ENCODE data around the gene MSL3B.
"Not testable (repeated sequence)": the region's sequence is repeated elsewhere in the genome, so short reads cannot be mapped to it uniquely, and the experiment has no call there.

MSL3B gene

DNA sequence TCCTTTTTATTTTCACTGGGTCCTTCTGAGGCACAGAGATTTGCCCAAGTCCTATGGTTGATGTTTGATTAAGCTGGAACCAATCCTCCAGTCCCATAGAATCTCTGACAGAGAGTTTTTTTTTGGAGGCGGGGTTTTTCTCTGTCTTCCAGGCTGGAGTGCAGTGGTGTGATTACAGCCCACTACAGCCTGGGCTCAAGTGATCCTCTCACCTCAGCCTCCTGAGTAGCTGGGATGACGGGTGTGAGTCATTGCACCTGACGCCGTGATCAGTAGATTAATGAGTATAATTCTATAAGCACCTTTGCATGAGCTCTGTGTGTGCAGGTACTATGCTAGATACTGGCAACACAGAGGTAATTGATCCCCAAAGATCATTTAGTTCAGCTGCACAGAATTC, 33.7 kb upstream of the MSL3B start:
- DNase-seq (ENCODE audit: low read depth): no peak
- no peak for TF ChIP-seq CTCF (IDR thresholded peaks at IDR 0.05; ENCODE audit: control insufficient read depth, extremely low read depth, insufficient read depth)

GRCh38 chr2:233901367-233901766, 33.2 kb upstream of the MSL3B start:
- no peak overlapping the region for H3K4me3 ChIP-seq (ENCODE audit: low read depth, low read length)
- no peak for TF ChIP-seq CTCF (IDR thresholded peaks at IDR 0.05; ENCODE audit: control insufficient read depth, extremely low read depth, insufficient read depth)
- DNase-seq (ENCODE audit: low read depth): no peak

More for the DNA sequence above, 33.7 kb upstream of the MSL3B start:
- H3K4me3 ChIP-seq (ENCODE audit: low read depth, low read length): no peak overlapping the region

DNA sequence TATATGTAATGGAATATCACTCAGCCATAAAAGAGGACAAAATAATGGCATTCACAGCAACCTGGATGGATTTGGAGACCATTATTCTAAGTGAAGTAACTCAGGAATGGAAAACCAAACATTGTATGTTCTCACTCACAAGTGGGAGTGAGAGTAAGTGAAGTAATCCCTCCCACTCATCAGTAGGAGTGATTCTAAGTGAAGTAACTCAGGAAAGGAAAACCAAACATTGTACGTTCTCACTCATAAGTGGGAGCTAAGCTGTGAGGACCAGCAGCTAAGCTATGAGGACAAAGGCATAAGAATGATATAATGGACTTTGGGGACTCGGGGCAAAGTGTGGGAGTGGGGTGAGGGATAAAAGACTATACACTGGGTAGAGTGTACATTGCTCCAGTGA, 28.1 kb upstream of the MSL3B start:
- not testable (repeated sequence) for H3K4me3 ChIP-seq (ENCODE audit: low read depth, low read length); DNase-seq (ENCODE audit: low read depth)

DNA sequence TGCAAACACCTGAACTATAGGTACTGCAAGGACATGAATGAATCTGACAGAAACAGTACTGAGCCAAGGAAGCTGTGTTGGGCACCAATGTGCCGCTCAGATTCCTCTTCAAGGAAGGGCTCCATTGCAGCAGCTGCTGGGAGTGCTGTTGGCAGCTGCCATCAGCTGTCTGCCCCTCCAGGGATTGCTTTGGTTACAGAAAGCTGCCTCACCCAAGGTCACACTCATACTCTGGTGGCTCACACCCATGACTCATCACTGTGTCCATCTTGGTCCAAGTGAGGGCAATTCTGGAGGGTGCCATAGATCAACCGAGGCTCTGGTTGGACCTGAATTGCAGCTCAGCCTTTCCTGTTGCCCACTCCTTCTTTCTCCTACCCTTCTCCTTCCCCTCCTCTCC, 24.6 kb upstream of the MSL3B start:
- DNase-seq (ENCODE audit: low read depth): no peak
- no peak overlapping the region for H3K4me3 ChIP-seq (ENCODE audit: low read depth, low read length)
- no peak for TF ChIP-seq CTCF (IDR thresholded peaks at IDR 0.05; ENCODE audit: control insufficient read depth, extremely low read depth, insufficient read depth)

DNA sequence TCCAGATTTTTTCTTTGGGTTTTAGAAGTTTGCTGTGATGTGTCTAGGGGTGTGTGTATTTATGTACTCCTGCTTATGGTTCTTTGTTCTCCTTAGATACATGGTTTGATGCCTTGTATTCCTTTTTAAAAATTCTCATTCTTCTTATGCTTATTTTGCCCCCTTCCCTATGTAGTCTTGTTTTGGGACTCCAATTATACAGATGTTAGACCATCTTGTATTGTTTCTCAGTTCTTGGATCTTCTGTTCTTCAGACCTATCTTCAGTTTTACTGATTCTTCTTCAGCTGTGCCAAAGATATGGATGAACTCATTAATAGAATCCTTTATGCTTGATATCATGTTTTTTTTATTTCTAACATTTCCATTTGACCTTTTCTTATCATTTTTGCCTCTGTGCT, 14.2 kb upstream of the MSL3B start:
- TF ChIP-seq CTCF (IDR thresholded peaks at IDR 0.05; ENCODE audit: control insufficient read depth, extremely low read depth, insufficient read depth): no peak
- no peak for DNase-seq (ENCODE audit: low read depth)
- H3K4me3 ChIP-seq (ENCODE audit: low read depth, low read length): no peak overlapping the region

- not testable (repeated sequence) for DNase-seq (ENCODE audit: low read depth); H3K4me3 ChIP-seq (ENCODE audit: low read depth, low read length)
Observed at GRCh38 chr2:233872125-233872524, 3.9 kb upstream of the MSL3B start.

- no peak for TF ChIP-seq CTCF (IDR thresholded peaks at IDR 0.05; ENCODE audit: control insufficient read depth, extremely low read depth, insufficient read depth)
- no peak for DNase-seq (ENCODE audit: low read depth)
- no peak overlapping the region for H3K4me3 ChIP-seq (ENCODE audit: low read depth, low read length)
Observed at GRCh38 chr2:233871432-233871831, 3.2 kb upstream of the MSL3B start.

- TF ChIP-seq CTCF (IDR thresholded peaks at IDR 0.05; ENCODE audit: control insufficient read depth, extremely low read depth, insufficient read depth): no peak
- DNase-seq (ENCODE audit: low read depth): no peak
- no peak overlapping the region for H3K4me3 ChIP-seq (ENCODE audit: low read depth, low read length)
Observed at GRCh38 chr2:233866479-233866878, 1.7 kb downstream of the MSL3B start.
